Subcutaneous adipose tissue (tissue), 4 donors: ENCODE measurements around the gene LRRC7. TPM values are rescaled to one million over a fixed set of nuclear protein-coding genes. Genes with fewer than 3 reads are reported as not detected.

Experiments used
- total RNA-seq, 4 donors: library from RNA; depleted of rRNA; stranded (reverse); fragments of >200 nt; gene quantifications; one replicate each; pipeline ENCODE4 v1.1.0, GENCODE V29; 2016
- TF ChIP-seq, protein P1 (sequence below): fragments of 450-650 bp; IDR thresholded peaks from one replicate; pipeline ENCODE4 v1.5.1; 2016; ENCODE audit warnings: low read depth, mild to moderate bottlenecking, control low read depth, antibody characterized with exemption, moderate library complexity

LRRC7 gene
- total RNA-seq, 4 donors from 2014 or later, result not detected

GRCh38 chr1:69985901-69986439, 418.2 kb downstream of the LRRC7 start:
- TF ChIP-seq, protein P1, sequence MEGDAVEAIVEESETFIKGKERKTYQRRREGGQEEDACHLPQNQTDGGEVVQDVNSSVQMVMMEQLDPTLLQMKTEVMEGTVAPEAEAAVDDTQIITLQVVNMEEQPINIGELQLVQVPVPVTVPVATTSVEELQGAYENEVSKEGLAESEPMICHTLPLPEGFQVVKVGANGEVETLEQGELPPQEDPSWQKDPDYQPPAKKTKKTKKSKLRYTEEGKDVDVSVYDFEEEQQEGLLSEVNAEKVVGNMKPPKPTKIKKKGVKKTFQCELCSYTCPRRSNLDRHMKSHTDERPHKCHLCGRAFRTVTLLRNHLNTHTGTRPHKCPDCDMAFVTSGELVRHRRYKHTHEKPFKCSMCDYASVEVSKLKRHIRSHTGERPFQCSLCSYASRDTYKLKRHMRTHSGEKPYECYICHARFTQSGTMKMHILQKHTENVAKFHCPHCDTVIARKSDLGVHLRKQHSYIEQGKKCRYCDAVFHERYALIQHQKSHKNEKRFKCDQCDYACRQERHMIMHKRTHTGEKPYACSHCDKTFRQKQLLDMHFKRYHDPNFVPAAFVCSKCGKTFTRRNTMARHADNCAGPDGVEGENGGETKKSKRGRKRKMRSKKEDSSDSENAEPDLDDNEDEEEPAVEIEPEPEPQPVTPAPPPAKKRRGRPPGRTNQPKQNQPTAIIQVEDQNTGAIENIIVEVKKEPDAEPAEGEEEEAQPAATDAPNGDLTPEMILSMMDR, result no peak

DNA sequence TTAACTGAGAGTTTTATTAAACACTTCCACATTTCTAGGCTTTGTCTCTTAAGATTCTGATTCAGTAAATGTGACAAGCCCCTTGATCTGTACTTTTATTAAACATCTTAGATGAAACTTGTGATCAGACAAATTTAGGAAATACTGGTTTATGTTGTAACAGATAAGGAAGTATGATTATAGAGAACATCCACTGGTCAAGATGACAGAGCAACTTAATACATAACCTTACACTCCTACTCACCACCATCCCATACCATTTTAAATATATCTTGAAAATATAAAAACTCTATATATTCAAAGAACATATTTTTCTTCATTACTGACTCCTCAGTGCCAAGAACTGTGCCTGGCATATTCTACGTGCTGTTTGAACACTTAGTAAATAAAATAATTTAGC, 420.2 kb downstream of the LRRC7 start:
- TF ChIP-seq, protein P1, result no peak

DNA sequence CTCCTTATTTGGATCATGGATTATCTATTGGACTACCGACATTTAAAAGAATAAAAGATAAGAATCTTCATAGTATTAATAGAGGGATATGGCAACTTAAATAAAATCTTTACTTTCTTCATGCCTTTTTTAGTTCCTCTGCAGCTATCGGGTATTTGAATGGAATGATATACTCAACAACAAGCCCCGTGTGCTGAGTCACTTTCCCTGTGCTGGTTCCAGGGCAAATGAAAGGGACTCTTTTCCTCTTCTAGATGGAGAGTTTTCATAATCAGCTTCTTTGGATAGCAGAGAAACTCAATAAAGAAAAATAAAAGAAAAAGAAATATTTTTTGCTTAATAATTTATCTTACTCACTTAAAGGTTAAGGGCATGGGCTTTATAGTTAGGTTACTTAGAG, 423.9 kb downstream of the LRRC7 start:
- TF ChIP-seq, protein P1, result no peak

- TF ChIP-seq, protein P1, result no peak
Observed at GRCh38 chr1:69992594-69992993, 424.9 kb downstream of the LRRC7 start.

DNA sequence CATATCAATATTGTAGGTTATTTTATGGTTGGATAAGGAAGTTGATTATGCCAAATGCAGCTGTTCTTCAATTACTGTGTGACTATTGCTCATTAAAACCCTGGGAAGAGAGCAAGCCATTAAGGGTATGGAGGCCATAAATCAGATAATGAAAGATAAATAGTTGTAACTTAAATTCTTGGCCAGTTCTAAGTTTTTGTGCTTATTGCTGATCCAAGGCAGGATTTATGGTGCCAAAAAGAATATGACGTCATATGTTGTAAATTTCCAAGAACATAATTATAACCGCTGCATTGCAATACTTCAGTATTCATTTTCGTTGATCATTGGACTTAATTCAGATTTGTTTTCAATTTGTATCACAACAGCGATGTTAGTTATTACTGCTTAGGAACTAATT, 426.1 kb downstream of the LRRC7 start:
- TF ChIP-seq, protein P1, result no peak

DNA sequence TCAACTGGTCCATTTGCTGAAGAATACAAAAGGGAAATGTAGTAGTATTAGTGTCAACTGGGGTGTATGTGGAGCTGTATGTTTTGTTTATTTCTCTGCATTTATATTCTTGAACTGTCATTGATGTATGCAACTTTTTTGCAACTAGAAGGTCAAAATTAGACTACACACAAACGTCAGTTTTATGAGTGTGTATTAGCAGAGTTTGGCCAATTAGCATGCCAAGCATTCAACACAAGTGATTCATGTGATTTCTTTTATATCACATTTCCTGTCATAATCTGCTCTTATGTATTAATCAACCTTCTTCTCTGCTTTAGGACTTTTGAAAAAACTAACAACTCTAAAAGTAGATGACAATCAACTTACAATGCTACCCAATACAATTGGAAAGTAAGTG, 426.5 kb downstream of the LRRC7 start:
- TF ChIP-seq, protein P1, result no peak

DNA sequence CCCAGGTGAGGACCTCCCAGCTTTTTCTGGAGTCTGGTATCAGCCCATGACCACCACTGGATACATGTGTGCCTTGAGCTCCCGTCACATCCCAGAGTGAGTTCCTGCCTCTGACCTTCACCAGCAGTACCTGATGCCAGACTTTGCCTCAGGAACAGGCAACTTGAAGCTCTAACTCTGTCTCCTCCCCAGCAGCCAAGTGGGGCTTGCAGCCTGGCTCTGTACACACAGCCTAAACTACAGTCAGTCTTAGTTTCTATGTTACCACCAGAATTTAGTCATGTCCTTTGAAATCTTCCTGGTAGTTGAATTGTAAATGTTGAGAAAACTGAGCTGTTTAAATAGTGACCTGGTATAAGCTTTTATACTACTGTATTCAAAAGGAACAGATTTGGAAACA, 431.1 kb downstream of the LRRC7 start:
- TF ChIP-seq, protein P1, result no peak
